ENCODE results near the gene PNKP.

The PNKP gene

DNA sequence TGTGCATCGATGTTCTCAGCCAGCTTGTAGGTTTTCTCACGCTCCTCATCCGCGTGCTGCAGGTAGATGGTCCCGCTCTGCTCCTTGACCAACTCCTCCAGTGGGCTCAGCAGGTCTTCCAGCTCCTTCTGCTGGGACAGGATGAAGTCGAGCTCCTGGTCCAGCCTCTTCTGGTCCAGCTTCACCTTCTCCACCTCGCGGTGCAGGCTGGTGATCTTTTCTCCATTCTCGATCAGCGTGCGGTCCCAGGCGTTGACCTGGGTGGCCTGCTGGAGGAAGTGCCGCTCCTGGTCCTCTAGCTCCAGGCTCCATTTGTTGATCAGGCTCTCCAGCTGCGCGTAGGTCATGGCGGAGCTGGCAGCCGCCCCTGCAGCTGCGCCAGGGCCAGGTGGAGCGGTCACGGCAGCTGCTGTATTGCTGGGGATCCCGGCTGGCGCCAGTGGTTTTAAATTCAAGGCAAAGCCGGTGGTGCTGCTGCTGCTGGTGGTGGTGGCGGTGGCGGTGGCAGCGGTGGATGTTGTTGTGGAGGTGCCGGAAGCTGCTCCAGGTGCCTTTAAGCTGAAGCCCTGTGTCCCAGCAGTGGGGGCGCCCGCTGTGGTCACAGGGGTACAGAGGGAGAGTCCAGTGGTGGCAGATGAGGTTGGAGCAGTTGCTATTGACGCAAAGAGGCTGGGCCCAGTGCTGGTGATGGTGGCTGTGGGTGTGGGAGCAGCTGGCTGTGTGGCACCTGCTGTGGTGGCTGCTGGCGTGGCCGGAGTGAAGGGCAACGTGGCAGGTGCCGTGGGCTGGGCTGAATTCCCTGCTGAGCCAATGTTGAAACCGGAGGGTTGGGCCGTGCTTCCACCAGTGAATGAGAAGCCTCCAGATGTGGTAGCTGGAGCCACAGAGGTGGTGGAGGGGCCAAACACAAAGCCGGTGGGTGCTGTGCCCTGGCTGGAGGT, 41.4 kb upstream of the PNKP start:
- TF ChIP-seq, protein P1, sequence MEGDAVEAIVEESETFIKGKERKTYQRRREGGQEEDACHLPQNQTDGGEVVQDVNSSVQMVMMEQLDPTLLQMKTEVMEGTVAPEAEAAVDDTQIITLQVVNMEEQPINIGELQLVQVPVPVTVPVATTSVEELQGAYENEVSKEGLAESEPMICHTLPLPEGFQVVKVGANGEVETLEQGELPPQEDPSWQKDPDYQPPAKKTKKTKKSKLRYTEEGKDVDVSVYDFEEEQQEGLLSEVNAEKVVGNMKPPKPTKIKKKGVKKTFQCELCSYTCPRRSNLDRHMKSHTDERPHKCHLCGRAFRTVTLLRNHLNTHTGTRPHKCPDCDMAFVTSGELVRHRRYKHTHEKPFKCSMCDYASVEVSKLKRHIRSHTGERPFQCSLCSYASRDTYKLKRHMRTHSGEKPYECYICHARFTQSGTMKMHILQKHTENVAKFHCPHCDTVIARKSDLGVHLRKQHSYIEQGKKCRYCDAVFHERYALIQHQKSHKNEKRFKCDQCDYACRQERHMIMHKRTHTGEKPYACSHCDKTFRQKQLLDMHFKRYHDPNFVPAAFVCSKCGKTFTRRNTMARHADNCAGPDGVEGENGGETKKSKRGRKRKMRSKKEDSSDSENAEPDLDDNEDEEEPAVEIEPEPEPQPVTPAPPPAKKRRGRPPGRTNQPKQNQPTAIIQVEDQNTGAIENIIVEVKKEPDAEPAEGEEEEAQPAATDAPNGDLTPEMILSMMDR (conservative IDR thresholded peaks at IDR 0.05; ENCODE audit: control insufficient read depth, insufficient read depth, low read depth, low read length), result no peak
- no peak overlapping the region for H3K4me3 ChIP-seq (ENCODE audit: control insufficient read depth, low read depth, low read length)
- no peak for DNase-seq (ENCODE audit: low read depth)

DNA sequence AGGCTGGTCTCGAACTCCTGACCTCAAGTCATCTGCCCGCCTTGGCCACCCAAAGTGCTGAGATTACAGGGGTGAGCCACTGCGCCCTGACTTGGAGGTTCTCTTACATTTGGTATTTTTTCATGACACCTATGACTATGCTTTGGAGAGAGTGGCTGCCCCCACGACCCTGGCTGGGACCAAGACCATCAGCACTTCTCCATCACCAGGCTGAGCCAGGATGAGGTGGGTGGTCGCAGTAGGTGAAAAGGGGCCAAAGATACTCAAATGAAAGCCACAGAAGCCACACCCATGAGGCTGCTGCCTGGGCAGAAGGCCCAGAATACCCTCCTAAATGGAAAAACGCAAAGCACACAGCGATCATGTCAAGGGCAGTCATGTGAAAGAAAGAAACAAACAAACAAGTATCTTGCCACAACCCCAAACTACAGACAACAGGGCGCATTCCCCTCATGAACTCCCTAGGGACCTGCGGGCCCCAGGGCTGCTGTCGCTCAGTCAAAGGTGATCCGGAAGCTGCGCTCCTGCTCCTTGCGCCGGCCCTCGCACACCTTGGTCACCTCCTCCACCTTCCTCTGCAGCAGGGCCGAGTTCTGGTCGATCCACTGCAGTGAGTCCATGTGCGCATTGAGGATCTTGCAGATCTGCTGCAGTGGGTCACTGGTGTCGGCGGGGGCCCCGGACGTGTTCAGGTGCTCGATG, 40.5 kb upstream of the PNKP start:
- DNase-seq (ENCODE audit: low read depth), result no peak
- TF ChIP-seq, protein P1 (conservative IDR thresholded peaks at IDR 0.05; ENCODE audit: control insufficient read depth, insufficient read depth, low read depth, low read length), result no peak
- no peak overlapping the region for H3K4me3 ChIP-seq (ENCODE audit: control insufficient read depth, low read depth, low read length)

DNA sequence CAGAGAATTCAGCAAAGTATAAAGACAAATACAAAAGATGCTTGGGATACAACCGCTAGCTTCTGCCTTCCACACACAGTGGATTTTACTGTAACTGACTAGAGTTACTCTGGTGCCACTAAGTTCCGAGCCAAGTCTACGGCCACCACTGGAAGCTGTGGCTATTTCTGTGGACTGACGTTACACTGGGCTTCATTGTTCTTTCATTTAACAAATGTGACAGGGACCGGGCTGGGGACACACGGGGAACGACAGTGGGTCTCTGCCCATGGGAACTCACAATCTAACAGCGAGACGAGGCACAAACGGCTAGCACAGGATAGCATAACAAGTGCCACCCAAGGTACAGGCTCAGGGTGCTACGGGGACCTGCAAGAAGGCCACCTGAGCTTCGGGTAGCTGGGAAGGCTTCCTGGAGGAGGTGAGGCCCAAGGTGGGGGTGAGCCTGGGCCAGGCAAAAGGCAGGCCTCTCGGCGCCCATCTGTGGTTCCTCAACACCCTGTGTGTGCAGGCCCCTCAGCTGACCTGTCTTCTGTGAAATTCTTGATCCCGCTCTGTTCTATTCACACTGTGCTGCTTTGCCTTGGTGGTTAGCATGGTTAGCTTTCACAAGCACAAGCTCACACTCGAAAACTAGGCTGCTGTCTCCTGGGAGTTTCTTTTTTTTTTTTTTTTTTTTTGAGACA, 39.6 kb upstream of the PNKP start:
- no peak overlapping the region for H3K4me3 ChIP-seq (ENCODE audit: control insufficient read depth, low read depth, low read length)
- TF ChIP-seq, protein P1 (conservative IDR thresholded peaks at IDR 0.05; ENCODE audit: control insufficient read depth, insufficient read depth, low read depth, low read length), result no peak
- no peak for DNase-seq (ENCODE audit: low read depth)

DNA sequence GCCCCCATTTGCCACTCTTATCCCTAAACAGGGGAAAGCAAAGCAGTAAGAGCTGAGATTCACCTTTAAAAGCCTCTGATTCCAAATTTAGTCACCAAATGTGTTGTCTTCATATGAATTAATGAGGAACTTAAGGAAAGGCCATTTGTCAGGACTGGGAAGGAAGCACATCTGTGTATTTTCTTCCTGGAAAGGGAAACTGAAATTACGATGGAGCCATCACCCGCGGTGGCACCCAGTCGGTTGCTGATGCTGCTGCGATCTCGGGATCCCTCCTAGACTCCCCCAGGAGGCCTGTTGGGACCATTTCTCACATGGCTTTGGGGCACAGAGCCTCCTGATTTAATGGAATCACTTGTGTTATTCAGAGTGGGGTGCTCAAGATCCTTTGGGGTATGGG, 36.8 kb upstream of the PNKP start:
- TF ChIP-seq, protein P1 (conservative IDR thresholded peaks at IDR 0.05; ENCODE audit: control insufficient read depth, insufficient read depth, low read depth, low read length), result no peak
- no peak overlapping the region for H3K4me3 ChIP-seq (ENCODE audit: control insufficient read depth, low read depth, low read length)
- DNase-seq (ENCODE audit: low read depth), result no peak

- TF ChIP-seq, protein P1 (conservative IDR thresholded peaks at IDR 0.05; ENCODE audit: control insufficient read depth, insufficient read depth, low read depth, low read length), result no peak
- no peak for DNase-seq (ENCODE audit: low read depth)
- H3K4me3 ChIP-seq (ENCODE audit: control insufficient read depth, low read depth, low read length), result no peak within 1 kb of the TSS
Observed at GRCh38 chr19:49896863-49897621, 29.7 kb upstream of the PNKP start, which contains the start of gene IL4I1. IL4I1 (minus strand) TSS chr19:49896887; CDS start chr19:49896160, 727 bp downstream.
